Stimulated activated CD8-positive, alpha-beta memory T cell treated with anti-CD3 and anti-CD28 coated beads, Interleukin-7, amount 100 ng/mL, for 1 hour (primary cell): ENCODE results near the gene RLBP1.

Source experiments
- DNase-seq, 2 donors: peaks; one replicate each; pipeline ENCODE4 v3.0.0-alpha.2; 2020; ENCODE audit warnings: low read depth in 2 of 2

RLBP1 gene

DNA sequence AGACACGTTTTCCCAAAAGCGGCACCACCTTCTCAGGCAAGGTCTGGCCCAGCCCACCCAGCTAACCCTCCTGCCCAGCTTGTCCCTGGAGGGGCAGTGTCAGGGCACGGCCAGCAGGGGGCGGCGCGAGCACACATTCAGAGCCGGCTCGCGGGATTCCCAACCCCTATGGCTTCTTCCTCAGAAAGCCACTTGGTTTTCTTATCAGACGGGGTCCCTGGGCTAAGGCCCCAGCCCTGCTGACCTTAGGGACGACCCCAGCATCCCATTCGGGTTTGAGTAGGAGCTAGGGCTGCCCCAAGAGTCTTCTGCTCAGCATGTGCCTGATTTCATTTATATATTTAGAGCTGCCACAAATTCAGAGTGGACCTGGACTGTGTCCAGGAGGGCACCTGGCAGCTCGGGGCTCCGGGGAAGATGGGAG is 14.5 kb downstream of the RLBP1 start:
- peak; percentile 44 for DNase-seq

DNA sequence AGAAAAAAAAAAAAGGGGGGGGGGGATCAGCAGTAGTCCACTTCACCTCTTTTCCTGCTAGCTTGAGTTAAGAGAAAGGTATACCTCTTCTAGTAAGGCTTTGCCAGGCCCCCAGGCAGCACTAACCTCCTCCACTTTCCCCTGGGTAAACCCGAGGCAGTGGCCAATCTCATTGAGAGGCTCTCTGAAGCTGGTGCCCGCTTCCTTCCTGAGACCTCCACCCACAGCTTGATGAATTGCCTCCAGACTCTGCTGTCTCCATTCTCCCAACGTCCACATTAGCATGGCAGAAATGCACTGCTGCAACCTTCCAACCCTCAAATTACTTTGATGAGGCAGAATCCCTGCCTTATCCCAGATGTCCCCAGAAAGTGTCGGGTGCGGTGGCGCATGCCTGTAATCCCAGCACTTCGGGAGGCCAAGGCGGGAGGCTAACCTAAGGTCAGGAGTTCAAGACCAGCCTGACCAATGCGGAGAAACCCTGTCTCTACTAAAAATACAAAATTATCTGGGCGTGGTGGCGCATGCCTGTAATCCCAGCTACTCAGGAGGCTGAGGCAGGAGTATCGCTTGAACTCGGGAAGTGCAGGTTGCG is 15.3 kb downstream of the RLBP1 start:
- DNase-seq = no peak

DNA sequence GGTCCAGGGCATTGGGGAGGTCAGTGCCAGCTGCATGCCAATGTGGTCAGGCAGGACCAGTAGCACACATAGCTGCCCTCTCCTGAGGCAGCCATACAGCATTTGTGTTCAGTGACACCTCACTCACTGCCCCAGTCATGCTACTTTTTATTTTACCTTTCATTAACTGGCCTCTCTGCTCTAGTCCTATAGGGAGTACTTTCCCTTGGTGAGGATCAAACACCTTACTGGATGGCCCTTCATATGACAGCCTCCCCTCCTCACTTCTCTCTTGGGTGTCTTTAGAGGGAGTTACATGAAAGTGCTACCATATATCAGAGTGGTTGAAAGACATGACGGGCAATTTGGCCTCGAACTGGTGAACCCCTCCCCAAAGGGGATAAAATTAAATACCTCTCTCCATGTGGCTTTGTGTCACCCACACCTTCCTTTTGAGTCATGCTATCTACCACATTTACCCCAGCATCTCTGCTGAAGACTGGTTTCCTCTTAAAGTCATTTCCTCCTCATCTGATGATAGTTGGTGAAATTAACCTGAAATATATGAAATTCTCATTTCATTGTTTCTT is 17.6 kb downstream of the RLBP1 start:
- DNase-seq = no peak

DNA sequence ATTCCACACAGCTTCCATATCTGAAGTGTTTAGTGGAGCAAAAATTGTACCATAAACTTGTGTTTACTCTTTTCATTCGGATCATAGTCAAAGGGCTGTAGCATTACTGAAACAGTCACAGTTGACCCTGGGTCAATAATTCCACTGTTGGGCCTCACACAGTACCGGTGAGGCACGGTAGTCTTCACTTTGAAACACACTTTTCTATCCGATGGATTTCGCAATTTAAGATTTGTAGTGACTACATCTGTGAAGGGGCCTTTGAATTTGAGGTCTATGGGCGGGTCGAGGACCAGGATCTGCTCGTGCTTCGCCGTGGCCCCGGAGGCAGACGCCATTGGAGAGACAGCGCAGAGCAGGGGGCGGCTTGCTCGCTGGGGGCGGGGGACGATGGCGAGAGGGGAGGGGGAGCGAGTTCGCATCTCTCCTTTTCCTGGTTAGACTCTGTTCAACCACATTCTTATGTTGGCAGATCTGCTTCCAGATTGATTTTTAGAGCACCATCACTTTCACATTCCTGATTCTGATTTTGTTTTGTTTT is 19.8 kb downstream of the RLBP1 start:
- DNase-seq = no peak

DNA sequence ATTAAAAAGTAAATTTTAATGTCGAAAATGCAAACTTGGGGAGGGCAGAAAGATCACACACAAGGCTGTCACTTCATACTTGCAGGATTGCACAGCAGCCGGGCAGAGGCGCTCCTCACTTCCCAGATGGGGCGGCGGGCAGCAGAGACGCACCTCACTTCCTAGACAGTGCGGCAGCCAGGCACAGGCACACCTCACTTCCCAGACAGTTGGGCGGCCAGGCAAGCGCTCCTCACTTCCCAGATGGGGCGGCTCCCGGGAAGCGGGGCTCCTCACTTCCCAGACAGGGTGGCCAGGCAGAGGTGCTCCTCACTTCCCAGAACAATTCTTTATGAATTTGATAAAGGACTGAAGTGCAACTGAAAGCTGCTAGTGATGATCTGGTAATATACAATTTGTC is 21.2 kb downstream of the RLBP1 start:
- DNase-seq = no peak

DNA sequence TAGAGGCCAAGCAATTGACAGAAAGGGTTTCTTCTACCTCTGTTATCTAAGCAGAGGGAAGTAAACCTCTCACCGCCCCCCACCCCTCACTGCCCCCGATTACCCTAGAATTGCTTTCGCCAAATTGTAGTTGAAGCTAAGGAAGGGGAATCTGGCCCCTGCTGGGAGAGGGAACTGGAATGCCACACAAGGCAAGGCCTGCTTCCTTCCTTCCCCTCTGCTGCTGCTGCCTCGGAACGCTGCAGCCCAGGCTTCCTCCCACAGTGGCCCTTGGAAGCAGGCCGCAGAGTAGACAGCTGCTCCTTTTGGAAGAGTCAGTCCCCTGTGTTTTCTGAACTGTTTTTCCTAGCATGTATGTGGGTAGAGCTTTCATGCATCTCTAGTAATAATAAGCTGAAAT is 21.6 kb downstream of the RLBP1 start:
- no peak for DNase-seq

DNA sequence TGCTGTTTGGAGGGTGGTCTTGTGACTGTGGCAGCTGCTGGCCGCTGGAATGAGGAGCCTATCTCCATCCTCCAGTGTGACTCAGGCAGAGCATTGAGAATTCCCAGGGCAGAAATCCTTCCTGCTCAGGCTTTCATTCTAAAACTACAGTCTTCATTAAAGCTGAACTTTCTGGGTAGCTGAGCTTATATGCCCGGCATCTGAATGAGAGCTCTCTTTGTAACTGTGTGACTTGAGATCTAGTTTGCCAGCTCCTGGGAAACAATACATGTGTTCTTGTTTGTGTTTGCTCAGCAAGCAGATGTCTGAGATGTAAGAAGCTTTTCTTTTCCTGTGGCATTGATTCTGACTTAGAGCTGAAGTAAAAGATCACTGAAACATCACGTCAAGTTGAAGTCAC is 22.4 kb downstream of the RLBP1 start:
- no peak for DNase-seq

DNA sequence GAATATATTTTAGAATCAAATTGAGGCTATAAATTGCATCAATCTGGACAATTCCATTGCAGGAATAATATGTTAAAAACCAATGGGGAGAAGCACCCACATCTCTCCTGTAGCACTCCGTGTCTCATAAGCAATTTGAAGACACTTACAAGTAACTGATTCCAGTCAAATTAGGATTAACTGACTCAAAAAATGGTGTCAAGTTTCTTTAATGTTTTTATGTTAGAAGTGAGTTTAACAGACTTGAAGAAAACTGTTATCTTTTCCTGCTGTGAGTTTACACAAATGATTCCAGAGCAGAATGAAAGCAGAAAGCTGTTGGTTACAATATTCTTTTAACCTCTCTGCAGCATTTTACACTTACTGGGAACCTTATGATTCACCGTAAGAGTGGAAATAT is 23.2 kb downstream of the RLBP1 start:
- no peak for DNase-seq

DNA sequence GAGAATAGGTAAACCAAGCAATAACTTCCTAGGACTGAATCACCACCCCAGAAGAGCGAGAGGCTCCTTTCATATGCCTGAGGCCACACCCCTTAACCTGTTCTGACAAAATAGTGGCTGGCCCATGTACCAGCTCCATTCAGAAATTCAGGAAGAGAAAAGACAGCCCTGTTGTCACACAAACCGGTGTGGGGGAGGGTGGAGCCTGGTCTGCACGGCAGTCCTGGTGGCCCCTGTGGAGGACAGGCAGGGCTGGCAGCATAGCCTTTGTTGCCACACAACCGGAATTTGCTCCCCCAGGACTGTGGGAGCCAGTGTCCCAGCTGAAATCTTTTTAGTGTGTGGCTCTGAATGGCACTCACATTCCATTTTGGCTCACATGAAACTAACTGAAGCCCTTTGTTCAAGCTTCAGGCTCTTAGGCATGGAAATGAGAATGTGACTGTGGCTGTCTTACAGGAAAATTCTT is 23.8 kb downstream of the RLBP1 start:
- no peak for DNase-seq

DNA sequence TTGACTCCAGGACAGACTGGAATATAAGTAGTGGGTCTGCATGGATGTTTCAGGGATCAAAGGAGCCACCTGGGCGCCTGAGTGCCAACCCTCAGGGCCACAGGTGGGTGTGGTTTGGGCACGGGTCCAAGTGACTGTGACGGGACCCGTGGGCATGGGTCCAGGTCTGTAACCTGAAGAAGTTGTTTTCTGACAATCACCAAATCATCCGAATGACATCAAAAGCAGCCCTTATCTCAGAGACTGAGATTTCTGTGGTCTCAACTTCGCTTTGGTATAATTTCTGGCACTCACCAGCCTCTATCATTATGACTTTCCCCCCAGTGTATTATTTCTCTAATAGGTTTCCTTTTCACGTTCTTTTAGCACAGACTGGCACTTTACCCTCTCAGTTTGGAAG is 24.4 kb downstream of the RLBP1 start:
- DNase-seq = no peak

DNA sequence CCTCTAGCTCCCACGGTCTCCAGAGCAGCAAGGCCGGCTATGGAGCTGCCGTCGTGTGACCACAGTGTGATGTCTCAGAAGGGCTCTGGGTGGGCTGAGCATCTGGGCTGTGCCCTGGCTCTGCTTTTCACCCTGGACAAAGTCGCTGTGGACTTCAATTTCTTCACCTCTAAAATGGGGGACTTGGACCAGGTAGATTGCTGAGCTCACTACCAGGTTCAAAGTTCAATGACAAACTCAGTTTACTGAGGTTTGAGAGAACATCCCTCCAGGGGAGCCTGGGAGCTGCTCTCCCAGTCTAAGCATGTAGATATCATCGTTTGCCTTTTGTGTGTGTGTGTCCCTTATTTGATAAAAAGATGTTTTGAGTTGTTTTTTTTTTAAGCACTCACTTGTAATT is 25.1 kb downstream of the RLBP1 start:
- DNase-seq = no peak

DNA sequence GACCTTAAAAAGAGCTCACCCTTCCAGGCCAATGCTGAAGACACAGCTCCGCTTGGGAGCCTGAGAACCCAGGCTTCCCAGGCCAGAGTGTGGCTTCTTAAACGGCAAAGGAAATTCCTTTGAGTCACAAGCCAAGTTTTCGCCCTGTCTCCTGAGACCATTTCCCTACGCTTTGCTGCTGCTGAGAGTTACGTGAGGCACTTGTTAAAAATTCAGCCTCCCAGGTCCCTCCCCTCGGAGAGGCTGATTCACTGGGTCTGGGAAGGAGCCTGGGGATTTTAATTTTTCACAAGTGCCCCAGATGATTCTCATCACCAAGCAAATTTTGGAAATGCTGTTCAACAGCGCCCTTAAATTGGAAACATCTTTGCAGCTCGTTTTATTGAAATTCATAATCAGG is 25.5 kb downstream of the RLBP1 start:
- no peak for DNase-seq

DNA sequence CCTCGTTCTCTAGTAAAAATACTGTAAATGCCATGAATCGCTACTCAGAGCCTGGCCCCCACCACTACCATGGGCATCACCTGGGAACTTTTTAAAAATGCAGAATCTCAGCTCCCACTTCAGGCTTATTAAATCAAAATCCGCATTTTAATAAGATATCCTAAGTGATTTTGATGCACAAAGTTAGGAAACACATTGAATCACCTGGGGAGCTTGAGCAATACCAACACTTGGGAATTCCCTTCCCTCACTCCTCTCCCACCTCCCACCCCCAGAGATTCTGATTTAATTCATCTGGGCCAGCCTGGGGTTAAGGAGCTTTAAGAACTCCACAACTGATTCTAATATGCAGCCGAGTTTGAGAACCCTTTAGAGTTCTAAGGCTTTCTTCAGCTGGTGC is 26.8 kb downstream of the RLBP1 start:
- DNase-seq = no peak

DNA sequence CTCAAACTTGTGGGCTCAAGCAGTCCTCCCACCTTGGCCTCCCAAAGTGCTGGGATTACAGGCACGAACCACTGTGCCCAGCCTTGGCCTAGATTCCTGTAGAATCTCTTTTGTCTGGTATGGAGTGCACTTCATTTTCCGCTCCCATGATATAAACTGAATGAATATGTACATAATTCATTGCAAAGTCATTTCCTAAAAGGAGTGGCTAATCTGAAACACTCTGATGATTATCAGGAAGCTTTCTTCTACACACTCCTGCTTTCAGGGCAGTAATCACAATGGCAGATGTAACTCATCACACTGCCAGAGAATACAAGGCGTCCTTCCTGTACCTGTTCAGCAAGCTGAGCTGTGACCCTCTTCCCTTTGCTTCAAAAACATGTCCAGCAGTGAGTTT is 28.6 kb downstream of the RLBP1 start:
- DNase-seq = no peak

DNA sequence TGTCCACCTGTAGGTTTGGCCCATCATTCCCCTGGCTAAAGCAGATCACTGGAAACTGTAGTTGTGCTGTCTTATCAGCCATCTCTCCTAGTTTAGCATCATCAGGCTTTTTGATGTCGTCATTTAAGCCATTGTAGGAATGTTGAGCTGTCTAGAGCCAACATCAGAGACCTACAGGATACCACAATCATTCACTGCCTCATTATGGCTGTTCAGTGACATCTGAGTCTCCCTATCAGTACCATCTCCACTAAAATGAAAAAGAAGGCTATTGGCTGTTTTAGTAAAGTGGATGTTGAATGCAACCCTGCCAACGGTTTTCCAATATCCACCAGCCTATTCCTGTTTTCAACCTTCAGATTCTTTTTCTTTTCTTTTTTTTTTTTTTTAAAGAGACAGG is 29.2 kb downstream of the RLBP1 start:
- no peak for DNase-seq

DNA sequence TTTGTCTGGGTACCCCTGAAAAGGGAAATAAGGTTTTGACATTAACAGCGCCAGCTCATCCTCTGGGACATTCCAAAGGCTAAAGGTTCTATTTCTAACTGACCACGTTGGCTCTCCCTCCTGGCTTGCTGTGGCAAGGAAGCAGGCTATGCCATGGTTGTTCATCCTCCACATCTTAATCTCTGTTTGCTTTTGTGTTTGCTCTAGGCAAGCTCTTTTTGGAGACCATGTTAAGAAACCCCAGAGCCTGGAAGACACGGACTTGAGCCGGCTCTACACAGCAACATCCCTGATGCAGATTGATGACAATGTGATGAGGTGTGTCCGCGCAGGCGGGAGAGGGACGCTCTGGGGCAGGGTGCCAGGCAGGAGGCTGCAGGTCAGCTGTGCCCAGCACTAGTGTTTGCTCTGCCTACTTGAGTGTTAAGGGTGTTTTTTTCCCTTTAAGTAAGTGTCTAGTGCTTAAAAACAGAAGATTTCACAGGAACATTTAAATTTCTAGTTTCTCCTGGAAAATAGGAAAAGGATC is 33.3 kb downstream of the RLBP1 start:
- DNase-seq = no peak

DNA sequence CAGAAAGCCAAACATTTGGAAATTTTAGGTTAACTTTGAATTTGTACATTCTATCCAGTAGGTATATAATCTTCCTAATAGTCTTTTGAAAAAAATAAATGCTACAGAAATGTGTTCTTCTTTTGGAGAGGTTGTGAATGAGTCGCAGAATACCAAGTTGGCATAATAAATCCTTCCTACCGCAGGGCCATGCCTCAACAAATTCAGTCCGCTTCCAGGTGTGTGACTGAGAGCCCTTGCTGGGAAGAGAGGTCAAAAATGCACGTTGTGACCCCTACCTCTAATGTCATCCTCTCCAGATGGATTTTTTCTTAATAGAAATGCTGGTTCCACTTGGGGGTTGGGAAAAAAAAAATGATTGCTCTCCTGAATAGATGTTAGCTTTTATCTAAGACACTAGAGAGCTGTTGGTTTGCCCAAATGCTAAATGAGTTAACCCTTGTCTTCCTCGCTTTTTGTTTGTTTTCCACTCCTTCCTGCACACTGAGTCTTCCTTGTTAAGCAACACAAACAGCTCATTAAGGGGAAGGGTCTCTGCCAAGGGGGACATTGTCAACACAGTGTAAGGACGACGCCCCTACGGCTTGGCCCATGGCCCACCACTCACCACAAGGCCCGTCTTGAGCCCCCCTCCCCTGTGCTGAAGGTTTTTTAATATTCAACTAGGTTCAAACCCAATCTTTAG is 33.9 kb downstream of the RLBP1 start:
- no peak for DNase-seq

DNA sequence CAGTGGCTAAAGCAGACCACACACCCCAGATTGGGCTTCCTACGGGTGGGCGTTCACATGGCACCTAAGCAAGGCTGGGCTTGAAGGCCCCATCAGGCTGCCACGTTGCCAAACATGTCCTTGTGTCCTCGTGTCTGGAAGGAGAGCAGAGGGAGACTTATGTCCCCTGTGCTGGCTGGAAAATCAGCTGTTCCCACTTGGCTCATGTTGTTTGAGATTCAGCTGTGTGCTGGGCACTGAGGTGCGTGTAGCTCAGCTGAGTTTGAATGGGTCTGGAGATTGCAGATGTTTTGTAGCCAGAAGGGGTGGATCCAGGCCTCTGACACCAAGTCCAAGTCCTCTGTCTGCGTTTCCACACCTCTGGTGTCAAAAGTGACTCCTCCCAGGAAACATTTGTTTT is 34.6 kb downstream of the RLBP1 start:
- DNase-seq = no peak

DNA sequence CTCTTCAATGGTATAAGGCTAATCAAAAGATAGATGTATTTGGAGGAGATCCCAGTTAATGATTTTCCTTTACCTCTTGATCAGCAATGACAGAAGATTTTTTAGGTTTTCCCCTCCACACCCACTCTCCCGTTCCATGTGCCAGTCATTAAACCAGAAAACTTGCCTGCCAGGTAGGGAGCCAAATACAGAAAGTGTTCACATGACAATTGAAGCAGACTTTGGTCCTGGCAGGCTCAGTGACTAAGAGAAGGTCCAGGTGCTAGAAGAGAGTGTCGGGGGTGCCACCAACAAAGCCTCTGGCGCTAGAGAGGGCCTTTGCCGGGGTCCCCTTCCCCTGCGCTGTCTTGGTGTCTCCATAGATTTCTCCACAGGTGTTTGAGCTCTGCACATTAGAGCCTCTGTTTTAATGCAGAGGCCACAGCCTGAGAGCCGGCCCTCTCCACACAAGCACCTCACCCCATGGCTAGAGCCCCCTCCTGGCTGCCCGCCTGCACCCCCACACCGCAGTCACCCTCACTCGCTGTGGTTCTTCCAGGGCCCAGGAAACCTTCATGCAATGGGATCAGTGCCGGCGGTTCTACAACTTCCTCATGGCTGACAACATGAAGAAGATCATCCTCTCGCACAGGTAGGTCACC is 36.4 kb downstream of the RLBP1 start:
- no peak for DNase-seq

DNA sequence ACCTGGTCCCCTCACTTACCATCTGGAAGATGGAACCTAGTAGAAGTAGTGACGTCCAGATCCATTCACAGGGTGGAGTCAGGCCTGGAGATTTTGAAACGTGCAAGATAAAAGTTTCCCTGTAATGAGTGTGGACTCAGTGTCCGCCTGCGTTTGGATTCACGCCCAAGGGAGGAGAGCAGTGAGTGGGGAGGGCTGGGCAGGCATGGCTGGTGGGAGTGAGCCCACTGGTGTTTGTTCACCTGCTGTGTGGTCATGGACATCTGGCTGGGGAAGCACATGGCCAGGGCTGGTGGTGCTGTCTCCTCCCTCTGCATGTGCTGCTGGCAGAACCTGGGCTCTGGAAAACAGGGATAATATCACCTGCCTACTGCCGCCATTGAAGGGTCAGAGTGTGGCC is 37.0 kb downstream of the RLBP1 start:
- no peak for DNase-seq

DNA sequence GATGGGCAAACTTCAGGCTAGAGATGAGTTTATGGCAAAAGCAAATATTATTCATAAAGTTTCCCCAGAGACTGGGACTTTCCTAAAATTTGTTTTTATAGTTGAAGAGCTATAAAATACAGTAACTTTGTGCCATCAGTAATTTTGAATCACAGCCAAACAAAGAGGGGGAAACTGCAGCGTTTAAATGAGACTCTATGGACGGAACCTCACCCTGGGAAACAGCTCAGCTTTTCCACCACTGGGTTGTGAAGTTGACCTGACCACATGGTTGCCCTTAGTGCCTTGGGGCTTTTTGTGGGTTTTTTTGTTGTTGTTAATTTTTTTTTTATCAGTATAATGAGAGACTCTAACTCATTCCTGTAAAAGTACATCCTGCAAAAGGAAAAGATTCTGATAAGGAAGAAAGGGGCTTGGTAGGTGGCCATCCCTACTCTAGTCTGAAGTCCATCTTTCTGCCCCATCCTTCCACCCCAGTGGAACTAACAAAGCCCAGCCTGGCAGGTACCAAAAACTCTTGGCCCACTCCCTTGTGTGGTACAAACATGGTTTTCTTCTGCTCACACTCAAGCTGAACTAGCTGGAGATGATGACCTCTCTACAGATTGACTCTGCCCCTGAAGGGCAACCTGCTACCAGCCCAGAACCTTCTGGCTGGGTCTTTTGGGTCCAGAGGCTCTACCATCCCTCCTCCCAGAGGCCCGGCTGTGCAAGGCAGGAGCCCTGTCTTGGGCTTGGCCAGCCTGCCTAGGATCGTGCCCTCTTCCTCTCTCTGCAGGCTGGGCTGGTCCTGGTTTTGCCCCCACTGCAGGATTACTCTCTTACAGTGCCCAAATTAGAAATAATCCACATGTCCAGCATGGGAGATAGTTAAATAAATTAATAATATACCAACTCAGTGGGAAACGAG is 41.2 kb downstream of the RLBP1 start:
- no peak for DNase-seq
